ENCODE measurements around the gene KIT. TPM values are rescaled to one million over a fixed set of nuclear protein-coding genes. Genes with fewer than 3 reads are reported as not detected.

The KIT gene
- total and polyA plus RNA-seq, 2 donors (not counting 3 experiments of a cell fraction or from before 2014, with no cell fraction given): 19.8 to 39.7 TPM

GRCh38 chr4:54614149-54614548 is 43.6 kb upstream of the KIT start:
- intact Hi-C loops (cut with micrococcal nuclease): no loop called here

More at GRCh38 chr4:54614149-54614548, 43.6 kb upstream of the KIT start:
- no peaks in the 10 kb centered on the region for H3K27me3 ChIP-seq (ENCODE audit: control insufficient read depth in 2 of 2, insufficient read depth in 2 of 2, low read length in 2 of 2)
- POLR2A ChIA-PET: no interaction called here
- no peak overlapping the region for H2AFZ ChIP-seq (ENCODE audit: low read depth, low read length)
- no peaks in the 10 kb centered on the region for H3K4me1 ChIP-seq (ENCODE audit: control insufficient read depth, extremely low read depth, insufficient read depth, low read length)
- no peak overlapping the region for H3K4me2 ChIP-seq (ENCODE audit: insufficient read depth, low read length)
- no peaks in the 10 kb centered on the region for H4K20me1 ChIP-seq (replicated peaks; ENCODE audit: control insufficient read depth, extremely low read depth, insufficient read depth, low read length)
- H3K36me3 ChIP-seq (ENCODE audit: control insufficient read depth in 2 of 2, extremely low read depth in 1 of 2, insufficient read depth in 2 of 2, low read length in 2 of 2): no peaks in the 10 kb centered on the region
- no peak for FAIRE-seq
- H3K9me3 ChIP-seq (replicated peaks; ENCODE audit: control insufficient read depth, insufficient read depth, low read length): no peaks in the 10 kb centered on the region
- TF ChIP-seq POLR2A (IDR thresholded peaks at IDR 0.05; ENCODE audit: low read depth, low read length) (no peak), JUN (IDR thresholded peaks at IDR 0.05; ENCODE audit: borderline replicate concordance, insufficient read depth, insufficient read length, low read depth) (no peak), FOS (IDR thresholded peaks at IDR 0.05; ENCODE audit: borderline replicate concordance, insufficient read depth, low read length) (no peak), EZH2 (IDR thresholded peaks at IDR 0.05; ENCODE audit: borderline replicate concordance, low read depth, low read length, severe bottlenecking) (no peak), GATA2 (IDR thresholded peaks at IDR 0.05; ENCODE audit: insufficient read depth, insufficient read length, low read depth, low read length) (no peak), MYC (IDR thresholded peaks at IDR 0.05; ENCODE audit: low read depth, low read length) (no peak), POLR2AphosphoS5 (IDR thresholded peaks at IDR 0.05; ENCODE audit: insufficient read depth, low read depth, low read length) (no peak), CTCF (IDR thresholded peaks at IDR 0.05; ENCODE audit: extremely low read depth in 1 of 2, insufficient read depth in 1 of 2, low read depth in 1 of 2, low read length in 2 of 2) (no peak)
- TF ChIP-seq, protein P1, sequence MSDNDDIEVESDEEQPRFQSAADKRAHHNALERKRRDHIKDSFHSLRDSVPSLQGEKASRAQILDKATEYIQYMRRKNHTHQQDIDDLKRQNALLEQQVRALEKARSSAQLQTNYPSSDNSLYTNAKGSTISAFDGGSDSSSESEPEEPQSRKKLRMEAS (IDR thresholded peaks at IDR 0.05; ENCODE audit: insufficient read depth, insufficient read length): no peak
- CTCF ChIA-PET: no interaction called here
- no peak overlapping the region for H3K27ac ChIP-seq (ENCODE audit: insufficient read depth, low read depth, low read length)
- no peak overlapping the region for H3K4me3 ChIP-seq (replicated peaks in 1 of 3; ENCODE audit: insufficient read depth in 1 of 3, low read depth in 1 of 3, low read length in 3 of 3)
- H3K9ac ChIP-seq (replicated peaks; ENCODE audit: extremely low read depth, insufficient read depth, low read length): no peak overlapping the region
- DNase-seq (ENCODE audit: low read depth, low spot score): no peak
- dilution Hi-C loops (cut with MboI; ENCODE audit: extremely low pct_ligation_motif_present, low sequenced_read_pairs): no loop called here
- no peaks in the 10 kb centered on the region for H3K79me2 ChIP-seq (ENCODE audit: control insufficient read depth, insufficient read depth, low read length)
- no peaks in the 10 kb centered on the region for H3K9me1 ChIP-seq (replicated peaks; ENCODE audit: control insufficient read depth, extremely low read depth, insufficient read depth, low read length)
- BruUV-seq (replicated peaks): no TSS peak
